SK-N-SH (cell line): ENCODE results near the gene TOMM70. TPM values are rescaled to one million over a fixed set of nuclear protein-coding genes. Genes with fewer than 3 reads are reported as not detected.

Source experiments
- CTCF ChIA-PET: fragments of 300-600, 350-600 bp; formaldehyde crosslinking; extraction: SDS; loops from one replicate; lab custom pipeline; 2021; lab: Yijun Ruan, JAX
- POLR2A ChIA-PET: fragments of 350-600 bp; sonication (Branson Sonifier 250); formaldehyde crosslinking; extraction: SDS; loops from one replicate; lab custom pipeline; 2020; ENCODE audit warnings: antibody characterized with exemption, inconsistent platforms; lab: Yijun Ruan, JAX
- DNase-seq: peaks from one replicate; pipeline ENCODE4 v3.0.0; 2012
- H2AFZ ChIP-seq: fragments of 200-600 bp; sonication (generic); 2 replicates; pipeline ENCODE4 v1.8.1; 2016; ENCODE audit warnings: antibody characterized with exemption, mild to moderate bottlenecking, low read depth
- H3F3A ChIP-seq: fragments of 200-600 bp; sonication (generic); replicated peaks from 2 replicates; pipeline ENCODE3; 2016; ENCODE audit warnings: antibody characterized with exemption, mild to moderate bottlenecking; ENCODE audit not compliant: insufficient read depth
- H3K27ac ChIP-seq, 2 experiments: fragments of 200-500 bp in 1 of 2; fragments of 200-600 bp in 1 of 2; sonication (Bioruptor generic) in 1 of 2; sonication (generic), shearing (Covaris generic) in 1 of 2; 2 replicates each; pipeline versions ENCODE4 v1.5.1 to v1.6.1; 2014 to 2016; ENCODE audit warnings: low read depth in 2 of 2, inconsistent platforms in 1 of 2, low read length in 1 of 2, mild to moderate bottlenecking in 1 of 2, mixed read lengths in 1 of 2
- H3K27me3 ChIP-seq: fragments of 200-600 bp; sonication (generic), shearing (Covaris generic); 2 replicates; pipeline ENCODE4 v1.6.1; 2016; ENCODE audit warnings: mixed run types; ENCODE audit not compliant: insufficient read depth
- H3K36me3 ChIP-seq, 2 experiments: fragments of 200-500 bp in 1 of 2; fragments of 200-600 bp in 1 of 2; sonication (Bioruptor generic) in 1 of 2; sonication (generic) in 1 of 2; replicated peaks in 1 of 2; 2 replicates each; pipeline versions ENCODE3 to v1.5.1; 2014 to 2016; ENCODE audit warnings: low read length in 1 of 2, mild to moderate bottlenecking in 1 of 2; ENCODE audit not compliant: insufficient read depth in 2 of 2, control insufficient read depth in 1 of 2
- H3K4me1 ChIP-seq, 2 experiments: fragments of 200-500 bp in 1 of 2; fragments of 200-600 bp in 1 of 2; sonication (Bioruptor generic) in 1 of 2; sonication (generic), shearing (Covaris generic) in 1 of 2; 2 replicates each; pipeline versions ENCODE4 v1.5.1 to v1.6.1; 2014 to 2016; ENCODE audit warnings: low read depth in 1 of 2, low read length in 1 of 2, mixed run types in 1 of 2; ENCODE audit not compliant: insufficient read depth in 2 of 2, control insufficient read depth in 1 of 2
- H3K4me2 ChIP-seq: fragments of 200-600 bp; sonication (generic), shearing (Covaris generic); 2 replicates; pipeline ENCODE4 v1.6.1; 2017; ENCODE audit warnings: mixed run types
- H3K4me3 ChIP-seq, 2 experiments: fragments of 200-500 bp in 1 of 2; fragments of 200-600 bp in 1 of 2; sonication (Bioruptor generic) in 1 of 2; sonication (generic), shearing (Covaris generic) in 1 of 2; 2 replicates each; pipeline versions ENCODE4 v1.5.1 to v1.8.1; 2014 to 2016; ENCODE audit warnings: low read depth in 2 of 2, inconsistent platforms in 1 of 2, low read length in 1 of 2, mild to moderate bottlenecking in 1 of 2, mixed read lengths in 1 of 2, moderate library complexity in 1 of 2
- H3K79me2 ChIP-seq: fragments of 200-600 bp; sonication (generic); 2 replicates; pipeline ENCODE4 v1.8.1; 2017; ENCODE audit warnings: mild to moderate bottlenecking; ENCODE audit not compliant: insufficient read depth
- H3K9ac ChIP-seq: fragments of 200-600 bp; sonication (generic); 2 replicates; pipeline ENCODE4 v1.6.1; 2017; ENCODE audit warnings: mixed run types
- H3K9me2 ChIP-seq: fragments of 200-600 bp; sonication (generic); 2 replicates; pipeline ENCODE4 v1.6.1; 2017; ENCODE audit warnings: mixed run types
- H3K9me3 ChIP-seq: fragments of 200-600 bp; sonication (generic); 2 replicates; pipeline ENCODE4 v1.6.1; 2017; ENCODE audit warnings: mixed run types, mild to moderate bottlenecking, moderate library complexity
- H4K20me1 ChIP-seq: fragments of 200-600 bp; sonication (generic); 2 replicates; pipeline ENCODE4 v1.6.1; 2017; ENCODE audit warnings: mild to moderate bottlenecking, mixed run types; ENCODE audit not compliant: insufficient read depth
- CHD2 ChIP-seq: fragments of 150-350 bp; IDR thresholded peaks from 2 replicates; pipeline ENCODE4 v1.6.1; 2018; ENCODE audit warnings: low read length; ENCODE audit not compliant: partially characterized antibody
- CTCF ChIP-seq: fragments of 200-600 bp; sonication (generic); IDR thresholded peaks from 2 replicates; pipeline ENCODE4 v1.6.1; 2017; ENCODE audit warnings: antibody characterized with exemption, mild to moderate bottlenecking, moderate library complexity
- ELF1 ChIP-seq: IDR thresholded peaks from 2 replicates; pipeline ENCODE4 v1.4.0; 2012
- FOSL2 ChIP-seq: IDR thresholded peaks from 2 replicates; pipeline ENCODE4 v1.4.0; 2012; ENCODE audit warnings: low read depth, mild to moderate bottlenecking, moderate library complexity, borderline replicate concordance
- FOXJ3 ChIP-seq: sonication (generic); formaldehyde crosslinking; IDR thresholded peaks from 2 replicates; pipeline ENCODE4 v1.5.1; 2020; ENCODE audit warnings: mild to moderate bottlenecking, missing genetic modification reagents
- FOXM1 ChIP-seq: IDR thresholded peaks from 2 replicates; pipeline ENCODE4 v1.4.0; 2012; ENCODE audit warnings: low read depth, mild to moderate bottlenecking
- GATA2 ChIP-seq: sonication (generic); formaldehyde crosslinking; IDR thresholded peaks from 2 replicates; pipeline ENCODE4 v1.5.0; 2020; ENCODE audit warnings: mild to moderate bottlenecking, missing genetic modification reagents
- IRF3 ChIP-seq: fragments of 150-350 bp; IDR thresholded peaks from 2 replicates; pipeline ENCODE4 v1.6.1; 2016; ENCODE audit warnings: mild to moderate bottlenecking, low read depth, low read length
- MAX ChIP-seq: IDR thresholded peaks from 2 replicates; pipeline ENCODE4 v1.4.0; 2012; ENCODE audit warnings: low read depth
- MXI1 ChIP-seq: IDR thresholded peaks from 2 replicates; pipeline ENCODE4 v1.6.1; 2012; ENCODE audit warnings: mild to moderate bottlenecking, low read depth, low read length, improper control_type of control experiment
- NRF1 ChIP-seq: IDR thresholded peaks from 2 replicates; pipeline ENCODE4 v1.6.1; 2012; ENCODE audit warnings: low read depth, mild to moderate bottlenecking, low read length
- PBX3 ChIP-seq: IDR thresholded peaks from 2 replicates; pipeline ENCODE4; 2012
- POLR2AphosphoS5 ChIP-seq: IDR thresholded peaks from 2 replicates; pipeline ENCODE4 v1.6.1; 2012; ENCODE audit warnings: low read depth, low read length
- RCOR1 ChIP-seq: fragments of 150-350 bp; IDR thresholded peaks from 2 replicates; pipeline ENCODE4 v1.6.1; 2017; ENCODE audit warnings: antibody characterized with exemption, low read length
- REST ChIP-seq: IDR thresholded peaks from 2 replicates; pipeline ENCODE4 v1.6.1; 2012; ENCODE audit warnings: mild to moderate bottlenecking, low read depth, low read length, moderate library complexity
- RFX5 ChIP-seq: IDR thresholded peaks from 2 replicates; pipeline ENCODE4 v1.6.1; 2012; ENCODE audit warnings: mild to moderate bottlenecking, improper control_type of control experiment, low read length
- RXRA ChIP-seq: IDR thresholded peaks from 2 replicates; pipeline ENCODE4 v1.4.0; 2012; ENCODE audit warnings: low read depth, mild to moderate bottlenecking, borderline replicate concordance
- SIN3A ChIP-seq: IDR thresholded peaks from 2 replicates; pipeline ENCODE4 v1.6.1; 2012; ENCODE audit warnings: low read depth, mild to moderate bottlenecking, low read length, moderate library complexity, borderline replicate concordance
- SMC3 ChIP-seq: IDR thresholded peaks from 2 replicates; pipeline ENCODE4 v1.6.1; 2012; ENCODE audit warnings: low read depth, low read length, improper control_type of control experiment
- USF1 ChIP-seq: IDR thresholded peaks from 2 replicates; pipeline ENCODE4 v1.4.0; 2012; ENCODE audit warnings: low read depth, borderline replicate concordance
- WGBS: methylation state at CpG from one replicate; pipeline ENCODE4 v1.1.6; 2017; ENCODE audit warnings: low lambda C conversion rate; 5-methylcytosine and 5-hydroxymethylcytosine counted together
- polyA plus RNA-seq, 3 experiments: library from polyadenylated mRNA; depleted of rRNA; stranded (reverse); fragments of >200 nt; gene quantifications; 2 replicates each; pipeline ENCODE4 v1.2.3, GENCODE V29; 2012

TOMM70 gene
- polyA plus RNA-seq, 1 of the 3 experiments (the other 2 are of a cell fraction), result 17.4 TPM

- DNase-seq, result no peak
- Histone ChIP-seq H4K20me1 (no peaks in the 10 kb centered on the region), H3K4me2 (no peak overlapping the region), H3K36me3 (peaks cover 78 to 86% of the 10 kb centered on the region in 2 experiments), H3K9me3 (no peaks in the 10 kb centered on the region), H3K27me3 (no peaks in the 10 kb centered on the region), H3F3A (peaks cover 24% of the 10 kb centered on the region), H3K4me3 (no peak overlapping the region), H2AFZ (no peak overlapping the region)
- 86% methylated on average over 2 of the region's 2 CpGs for WGBS
- ChIA-PET POLR2A (no interaction called here), CTCF (interaction anchor here (1.4 to 2.1 kb wide), 2 partner anchors 14 to 535 kb away, joined by 3 to 6 read pairs; no protein-coding TSS in a partner anchor)
- TF ChIP-seq RXRA (no peak), REST (no peak), FOSL2 (no peak), POLR2AphosphoS5 (no peak), RCOR1 (no peak), MAX (no peak), FOXJ3 (CRISPR knock-in tag) (no peak), CTCF (no peak), GATA2 (no peak), SIN3A (no peak), USF1 (no peak), SMC3 (no peak), ELF1 (no peak), IRF3 (no peak), RFX5 (no peak), NRF1 (no peak), FOXM1 (no peak), MXI1 (no peak), PBX3 (no peak), CHD2 (no peak)
- TF ChIP-seq, all 33 proteins: peak for 0
- Histone ChIP-seq H3K9me2 (no peaks in the 10 kb centered on the region), H3K4me1 (no peaks in the 10 kb centered on the region), H3K27ac (no peak overlapping the region), H3K9ac (no peak overlapping the region), H3K79me2 (no peaks in the 10 kb centered on the region)
Measured at GRCh38 chr3:100366424-100366823, 34.5 kb downstream of the TOMM70 start.
